GM12801 (cell line): ENCODE results near the gene DDX18.

Source experiments
- TF ChIP-seq, protein P1 (sequence below): IDR thresholded peaks from one replicate; pipeline ENCODE4 v1.5.1; 2011; ENCODE audit warnings: control low read depth; ENCODE audit not compliant: insufficient read length; ENCODE audit errors: extremely low read depth

The DDX18 gene

DNA sequence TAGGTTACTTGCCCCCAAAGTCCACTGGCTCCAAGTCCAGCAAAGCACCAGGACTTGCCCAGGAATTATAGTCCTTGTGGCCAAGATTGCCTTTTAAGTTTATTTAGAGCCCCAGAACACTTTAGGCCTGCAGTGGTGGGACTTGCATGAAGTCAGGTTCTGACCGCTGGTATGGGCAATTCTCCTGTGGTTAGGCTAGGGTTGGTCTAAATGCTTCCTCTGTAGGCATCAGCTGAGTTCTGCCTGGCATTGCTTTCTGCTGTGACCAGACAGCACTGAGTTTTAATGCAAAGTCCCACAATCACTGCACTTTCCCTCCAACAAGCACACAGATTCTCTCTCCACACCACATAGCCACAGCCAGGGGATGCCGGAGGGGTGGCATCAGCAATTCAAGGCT is 64.5 kb downstream of the DDX18 start:
- TF ChIP-seq, protein P1, sequence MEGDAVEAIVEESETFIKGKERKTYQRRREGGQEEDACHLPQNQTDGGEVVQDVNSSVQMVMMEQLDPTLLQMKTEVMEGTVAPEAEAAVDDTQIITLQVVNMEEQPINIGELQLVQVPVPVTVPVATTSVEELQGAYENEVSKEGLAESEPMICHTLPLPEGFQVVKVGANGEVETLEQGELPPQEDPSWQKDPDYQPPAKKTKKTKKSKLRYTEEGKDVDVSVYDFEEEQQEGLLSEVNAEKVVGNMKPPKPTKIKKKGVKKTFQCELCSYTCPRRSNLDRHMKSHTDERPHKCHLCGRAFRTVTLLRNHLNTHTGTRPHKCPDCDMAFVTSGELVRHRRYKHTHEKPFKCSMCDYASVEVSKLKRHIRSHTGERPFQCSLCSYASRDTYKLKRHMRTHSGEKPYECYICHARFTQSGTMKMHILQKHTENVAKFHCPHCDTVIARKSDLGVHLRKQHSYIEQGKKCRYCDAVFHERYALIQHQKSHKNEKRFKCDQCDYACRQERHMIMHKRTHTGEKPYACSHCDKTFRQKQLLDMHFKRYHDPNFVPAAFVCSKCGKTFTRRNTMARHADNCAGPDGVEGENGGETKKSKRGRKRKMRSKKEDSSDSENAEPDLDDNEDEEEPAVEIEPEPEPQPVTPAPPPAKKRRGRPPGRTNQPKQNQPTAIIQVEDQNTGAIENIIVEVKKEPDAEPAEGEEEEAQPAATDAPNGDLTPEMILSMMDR, result no peak
